ENCODE results near the gene PHLPP1. TPM values are rescaled to one million over a fixed set of nuclear protein-coding genes. Genes with fewer than 3 reads are reported as not detected.

Gene PHLPP1
- total and polyA plus RNA-seq, 5 donors from 2014 or later: 0.27 to 20.3 (median 0.52) TPM

- peaks cover 18 to 21% (median 20%) of the 10 kb centered on the region in 4 donors for H3K4me1 Mint-ChIP-seq
- H3K36me3 ChIP-seq (ENCODE audit: control insufficient read depth, insufficient read depth, low read length): no peaks in the 10 kb centered on the region
- H3K27ac Mint-ChIP-seq: no peak overlapping the region
- ATAC-seq (ENCODE audit: low read depth in 2 of 2): no peak
- no peaks in the 10 kb centered on the region for H3K9me3 ChIP-seq (ENCODE audit: control insufficient read depth in 2 of 2, low read length in 2 of 2)
- no peak overlapping the region for H3K4me3 ChIP-seq (ENCODE audit: low read depth, low read length)
- peaks cover 4% of the 10 kb centered on the region for H3K36me3 Mint-ChIP-seq
- no peaks in the 10 kb centered on the region for H3K27me3 ChIP-seq (ENCODE audit: control insufficient read depth, insufficient read depth, low read length)
- H3K9me3 Mint-ChIP-seq: no peaks in the 10 kb centered on the region
- no peaks in the 10 kb centered on the region for H3K27me3 Mint-ChIP-seq
- H3K4me3 Mint-ChIP-seq: no peak overlapping the region
- peaks cover 14% of the 10 kb centered on the region for H3K4me1 ChIP-seq (ENCODE audit: control insufficient read depth, insufficient read depth, low read length, poor library complexity, severe bottlenecking)
- H3K27ac ChIP-seq (ENCODE audit: insufficient read depth, low read length, poor library complexity, severe bottlenecking): no peak overlapping the region
- no peak for DNase-seq
Measured at GRCh38 chr18:62952807-62953206, 237.5 kb downstream of the PHLPP1 start.

GRCh38 chr18:62953663-62954062 lies 238.3 kb downstream of the PHLPP1 start:
- no peaks in the 10 kb centered on the region for H3K27me3 ChIP-seq (ENCODE audit: control insufficient read depth, insufficient read depth, low read length)
- no peaks in the 10 kb centered on the region for H3K9me3 ChIP-seq (ENCODE audit: control insufficient read depth in 2 of 2, low read length in 2 of 2)
- no peak overlapping the region for H3K4me3 ChIP-seq (ENCODE audit: low read depth, low read length)
- Mint-ChIP-seq H3K4me3 (no peak overlapping the region), H3K36me3 (no peaks in the 10 kb centered on the region), H3K27me3 (no peaks in the 10 kb centered on the region), H3K4me1 (peaks cover 18 to 21% (median 20%) of the 10 kb centered on the region in 4 donors), H3K27ac (peak overlapping the region in 2 of 3 donors; percentile 15 to 52), H3K9me3 (no peaks in the 10 kb centered on the region)
- no peaks in the 10 kb centered on the region for H3K36me3 ChIP-seq (ENCODE audit: control insufficient read depth, insufficient read depth, low read length)
- DNase-seq (peak in 1 of 3 donors; percentile 28), ATAC-seq (ENCODE audit: low read depth in 2 of 2) (no peak)
- H3K27ac ChIP-seq (ENCODE audit: insufficient read depth, low read length, poor library complexity, severe bottlenecking): no peak overlapping the region
- H3K4me1 ChIP-seq (ENCODE audit: control insufficient read depth, insufficient read depth, low read length, poor library complexity, severe bottlenecking): peaks cover 14% of the 10 kb centered on the region

GRCh38 chr18:62954366-62954765 lies 239.0 kb downstream of the PHLPP1 start:
- H3K27me3 ChIP-seq (ENCODE audit: control insufficient read depth, insufficient read depth, low read length): no peaks in the 10 kb centered on the region
- peaks cover 14% of the 10 kb centered on the region for H3K4me1 ChIP-seq (ENCODE audit: control insufficient read depth, insufficient read depth, low read length, poor library complexity, severe bottlenecking)
- peak overlapping the region in 1 of 3 donors; percentile 52 for H3K27ac Mint-ChIP-seq
- H3K36me3 Mint-ChIP-seq: no peaks in the 10 kb centered on the region
- peak in 2 of 3 donors; percentile 7 to 64 for DNase-seq
- H3K9me3 ChIP-seq (ENCODE audit: control insufficient read depth in 2 of 2, low read length in 2 of 2): no peaks in the 10 kb centered on the region
- peak; percentile 66 to 71 for ATAC-seq (ENCODE audit: low read depth in 2 of 2)
- no peak overlapping the region for H3K27ac ChIP-seq (ENCODE audit: insufficient read depth, low read length, poor library complexity, severe bottlenecking)
- H3K4me3 ChIP-seq (ENCODE audit: low read depth, low read length): no peak overlapping the region
- H3K36me3 ChIP-seq (ENCODE audit: control insufficient read depth, insufficient read depth, low read length): no peaks in the 10 kb centered on the region
- no peaks in the 10 kb centered on the region for H3K9me3 Mint-ChIP-seq
- H3K4me1 Mint-ChIP-seq: peaks cover 18 to 21% (median 20%) of the 10 kb centered on the region in 4 donors
- no peak overlapping the region for H3K4me3 Mint-ChIP-seq
- H3K27me3 Mint-ChIP-seq: no peaks in the 10 kb centered on the region

GRCh38 chr18:62957885-62958472 lies 242.6 kb downstream of the PHLPP1 start:
- Mint-ChIP-seq H3K4me1 (peaks cover 18 to 24% (median 19%) of the 10 kb centered on the region in 4 donors), H3K9me3 (no peaks in the 10 kb centered on the region), H3K27me3 (no peaks in the 10 kb centered on the region), H3K4me3 (no peak overlapping the region), H3K36me3 (no peaks in the 10 kb centered on the region), H3K27ac (no peak overlapping the region)
- H3K9me3 ChIP-seq (ENCODE audit: control insufficient read depth in 2 of 2, low read length in 2 of 2): no peaks in the 10 kb centered on the region
- peaks cover 14% of the 10 kb centered on the region for H3K4me1 ChIP-seq (ENCODE audit: control insufficient read depth, insufficient read depth, low read length, poor library complexity, severe bottlenecking)
- DNase-seq: peak; percentile 10 to 65 (median 51)
- no peak overlapping the region for H3K4me3 ChIP-seq (ENCODE audit: low read depth, low read length)
- H3K36me3 ChIP-seq (ENCODE audit: control insufficient read depth, insufficient read depth, low read length): no peaks in the 10 kb centered on the region
- peak; percentile 38 to 41 for ATAC-seq (ENCODE audit: low read depth in 2 of 2)
- no peak overlapping the region for H3K27ac ChIP-seq (ENCODE audit: insufficient read depth, low read length, poor library complexity, severe bottlenecking)
- H3K27me3 ChIP-seq (ENCODE audit: control insufficient read depth, insufficient read depth, low read length): no peaks in the 10 kb centered on the region

- H3K27ac Mint-ChIP-seq: no peak overlapping the region
- H3K9me3 Mint-ChIP-seq: no peaks in the 10 kb centered on the region
Measured at GRCh38 chr18:62959481-62959880, 244.1 kb downstream of the PHLPP1 start.

GRCh38 chr18:62963507-62963906 lies 248.2 kb downstream of the PHLPP1 start:
- H3K9me3 Mint-ChIP-seq: no peaks in the 10 kb centered on the region
- peaks cover 0 to 6% (median 0%) of the 10 kb centered on the region in 4 donors for H3K4me1 Mint-ChIP-seq
- Histone ChIP-seq H3K4me3 (ENCODE audit: low read depth, low read length) (no peak overlapping the region), H3K9me3 (ENCODE audit: control insufficient read depth in 2 of 2, low read length in 2 of 2) (no peaks in the 10 kb centered on the region), H3K27me3 (ENCODE audit: control insufficient read depth, insufficient read depth, low read length) (no peaks in the 10 kb centered on the region), H3K27ac (ENCODE audit: insufficient read depth, low read length, poor library complexity, severe bottlenecking) (no peak overlapping the region), H3K4me1 (ENCODE audit: control insufficient read depth, insufficient read depth, low read length, poor library complexity, severe bottlenecking) (no peaks in the 10 kb centered on the region), H3K36me3 (ENCODE audit: control insufficient read depth, insufficient read depth, low read length) (peaks cover 7% of the 10 kb centered on the region)
- H3K4me3 Mint-ChIP-seq: no peak overlapping the region
- no peak overlapping the region for H3K27ac Mint-ChIP-seq
- DNase-seq (no peak), ATAC-seq (ENCODE audit: low read depth in 2 of 2) (no peak)
- peaks cover 4% of the 10 kb centered on the region for H3K36me3 Mint-ChIP-seq
- H3K27me3 Mint-ChIP-seq: no peaks in the 10 kb centered on the region

More at GRCh38 chr18:62959481-62959880, 244.1 kb downstream of the PHLPP1 start:
- DNase-seq (no peak), ATAC-seq (ENCODE audit: low read depth in 2 of 2) (no peak)
- no peak overlapping the region for H3K4me3 ChIP-seq (ENCODE audit: low read depth, low read length)
- Mint-ChIP-seq H3K4me1 (peaks cover 6 to 12% (median 6%) of the 10 kb centered on the region in 4 donors), H3K27me3 (no peaks in the 10 kb centered on the region), H3K36me3 (no peaks in the 10 kb centered on the region), H3K4me3 (no peak overlapping the region)
- no peak overlapping the region for H3K27ac ChIP-seq (ENCODE audit: insufficient read depth, low read length, poor library complexity, severe bottlenecking)
- H3K9me3 ChIP-seq (ENCODE audit: control insufficient read depth in 2 of 2, low read length in 2 of 2): no peaks in the 10 kb centered on the region
- H3K4me1 ChIP-seq (ENCODE audit: control insufficient read depth, insufficient read depth, low read length, poor library complexity, severe bottlenecking): peaks cover 3% of the 10 kb centered on the region
- H3K27me3 ChIP-seq (ENCODE audit: control insufficient read depth, insufficient read depth, low read length): no peaks in the 10 kb centered on the region
- H3K36me3 ChIP-seq (ENCODE audit: control insufficient read depth, insufficient read depth, low read length): peaks cover 7% of the 10 kb centered on the region

GRCh38 chr18:62964432-62964831 lies 249.1 kb downstream of the PHLPP1 start:
- H3K27me3 ChIP-seq (ENCODE audit: control insufficient read depth, insufficient read depth, low read length): no peaks in the 10 kb centered on the region
- H3K4me1 ChIP-seq (ENCODE audit: control insufficient read depth, insufficient read depth, low read length, poor library complexity, severe bottlenecking): no peaks in the 10 kb centered on the region
- Mint-ChIP-seq H3K36me3 (peaks cover 12% of the 10 kb centered on the region), H3K4me1 (peaks cover 0 to 6% (median 0%) of the 10 kb centered on the region in 4 donors), H3K27me3 (no peaks in the 10 kb centered on the region), H3K9me3 (no peaks in the 10 kb centered on the region), H3K27ac (no peak overlapping the region), H3K4me3 (no peak overlapping the region)
- no peak overlapping the region for H3K4me3 ChIP-seq (ENCODE audit: low read depth, low read length)
- H3K36me3 ChIP-seq (ENCODE audit: control insufficient read depth, insufficient read depth, low read length): peaks cover 7% of the 10 kb centered on the region
- no peak overlapping the region for H3K27ac ChIP-seq (ENCODE audit: insufficient read depth, low read length, poor library complexity, severe bottlenecking)
- H3K9me3 ChIP-seq (ENCODE audit: control insufficient read depth in 2 of 2, low read length in 2 of 2): no peaks in the 10 kb centered on the region
- no peak for DNase-seq
- ATAC-seq (ENCODE audit: low read depth in 2 of 2): no peak

- no peak for DNase-seq
- Histone ChIP-seq H3K27ac (ENCODE audit: insufficient read depth, low read length, poor library complexity, severe bottlenecking) (no peak overlapping the region), H3K27me3 (ENCODE audit: control insufficient read depth, insufficient read depth, low read length) (no peaks in the 10 kb centered on the region), H3K36me3 (ENCODE audit: control insufficient read depth, insufficient read depth, low read length) (peaks cover 7% of the 10 kb centered on the region), H3K9me3 (ENCODE audit: control insufficient read depth in 2 of 2, low read length in 2 of 2) (no peaks in the 10 kb centered on the region), H3K4me1 (ENCODE audit: control insufficient read depth, insufficient read depth, low read length, poor library complexity, severe bottlenecking) (no peaks in the 10 kb centered on the region), H3K4me3 (ENCODE audit: low read depth, low read length) (no peak overlapping the region)
- H3K4me3 Mint-ChIP-seq: no peak overlapping the region
- H3K4me1 Mint-ChIP-seq: no peaks in the 10 kb centered on the region
- H3K9me3 Mint-ChIP-seq: peaks cover 0 to 1% (median 0%) of the 10 kb centered on the region in 7 donors
- no peak overlapping the region for H3K27ac Mint-ChIP-seq
- H3K27me3 Mint-ChIP-seq: no peaks in the 10 kb centered on the region
- ATAC-seq (ENCODE audit: low read depth in 2 of 2): no peak
- H3K36me3 Mint-ChIP-seq: peaks cover 27% of the 10 kb centered on the region
Measured at GRCh38 chr18:62967089-62967488, 251.7 kb downstream of the PHLPP1 start.
